Right renal pelvis (tissue), 4 donors: ENCODE measurements around the gene BTN1A1. TPM values are rescaled to one million over a fixed set of nuclear protein-coding genes. Genes with fewer than 3 reads are reported as not detected.
A peak's percentile ranks its signal among the peaks of the same experiment; 100 is the strongest.
"Not testable (repeated sequence)": the region's sequence is repeated elsewhere in the genome, so short reads cannot be mapped to it uniquely, and the experiment has no call there.

ENCODE experiments used
- DNase-seq, 4 donors: peaks; one replicate each; pipeline ENCODE4 v3.0.0-alpha.2; 2013; ENCODE audit warnings: low read depth in 4 of 4, low spot score in 3 of 4, missing footprints in 1 of 4
- polyA plus RNA-seq, 4 donors: library from polyadenylated mRNA; unstranded; fragments of 120-200 nt; gene quantifications; one replicate each; pipeline ENCODE4 v1.2.1, GENCODE V29; 2013; ENCODE audit not compliant: insufficient read length in 4 of 4

BTN1A1 gene
- polyA plus RNA-seq, 4 donors, result 0.11 to 0.31 (median 0.19) TPM

DNA sequence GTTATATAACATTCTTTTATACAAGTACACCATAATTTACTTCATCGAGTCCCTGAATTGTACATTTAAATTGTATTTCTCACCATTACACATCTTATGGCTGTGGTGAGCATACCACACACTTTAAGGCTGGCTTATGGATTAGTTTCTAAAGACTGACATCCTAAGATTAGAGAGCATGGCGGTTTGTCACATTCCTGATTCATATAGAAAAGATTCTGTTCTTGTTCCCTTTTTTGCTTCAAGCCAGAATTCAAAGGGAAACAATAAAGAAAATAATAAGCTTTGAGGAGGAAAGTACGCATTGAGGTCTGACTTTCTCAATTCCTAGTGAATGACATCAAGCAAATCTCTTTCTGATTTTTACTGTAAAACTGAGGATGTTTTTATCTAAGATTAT, 2.5 kb downstream of the BTN1A1 start:
- no peak for DNase-seq

DNA sequence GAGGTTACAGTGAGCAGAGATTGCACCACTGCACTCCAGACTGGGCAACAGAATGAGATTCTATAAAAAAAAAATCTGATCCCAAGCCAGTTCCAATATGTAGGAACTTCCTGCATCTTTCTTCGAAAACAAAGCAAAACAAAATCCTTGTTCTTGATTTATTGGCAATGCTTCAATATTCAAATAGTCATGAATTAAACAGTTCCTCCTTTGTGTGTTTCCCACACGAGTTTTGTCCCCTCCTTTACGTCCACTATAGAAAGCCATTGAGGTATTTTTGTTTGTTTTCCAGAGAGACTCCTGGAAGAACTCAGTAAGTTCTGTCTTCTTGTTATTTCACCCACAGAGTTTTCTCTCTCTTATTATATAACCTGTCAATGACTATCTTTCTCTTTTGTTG, 7.6 kb downstream of the BTN1A1 start:
- no peak for DNase-seq

DNA sequence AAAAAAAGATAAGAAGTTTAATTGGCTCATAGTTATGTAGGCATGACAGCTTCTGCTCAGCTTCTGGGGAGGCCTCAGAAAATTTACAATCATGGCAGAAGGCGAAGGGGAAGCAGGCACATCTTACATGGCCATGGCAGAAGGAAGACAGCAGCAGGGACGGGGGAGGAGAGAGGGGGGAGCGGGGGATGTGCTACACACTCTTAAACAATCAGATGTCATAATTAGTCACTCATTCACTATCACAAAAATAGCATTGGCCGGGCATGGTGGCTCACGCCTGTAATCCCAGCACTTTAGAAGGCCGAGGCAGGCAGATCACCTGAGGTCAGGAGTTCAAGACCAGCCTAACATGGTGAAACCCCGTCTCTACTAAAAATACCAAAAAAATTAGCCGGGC, 10.9 kb downstream of the BTN1A1 start:
- DNase-seq, result not testable (repeated sequence)

DNA sequence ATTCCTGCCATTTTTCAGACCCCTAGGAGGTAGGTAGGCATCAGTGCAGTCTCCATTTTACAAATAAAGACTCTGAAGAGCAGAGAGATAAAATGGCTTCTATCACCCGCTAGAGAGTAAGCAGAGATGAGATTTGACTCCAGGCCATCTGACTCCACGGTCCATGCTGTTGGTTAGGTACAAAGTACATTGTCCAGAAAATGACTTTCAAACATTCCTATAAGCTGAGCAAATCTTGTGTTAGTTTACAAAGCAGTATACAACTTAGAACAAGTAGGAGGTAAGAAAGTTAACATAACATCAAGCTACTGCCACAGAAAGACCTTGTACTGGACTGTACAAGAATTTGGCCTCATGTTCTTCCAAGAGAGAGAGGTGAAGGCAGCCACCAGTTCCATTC, 14.9 kb downstream of the BTN1A1 start:
- DNase-seq, result no peak

DNA sequence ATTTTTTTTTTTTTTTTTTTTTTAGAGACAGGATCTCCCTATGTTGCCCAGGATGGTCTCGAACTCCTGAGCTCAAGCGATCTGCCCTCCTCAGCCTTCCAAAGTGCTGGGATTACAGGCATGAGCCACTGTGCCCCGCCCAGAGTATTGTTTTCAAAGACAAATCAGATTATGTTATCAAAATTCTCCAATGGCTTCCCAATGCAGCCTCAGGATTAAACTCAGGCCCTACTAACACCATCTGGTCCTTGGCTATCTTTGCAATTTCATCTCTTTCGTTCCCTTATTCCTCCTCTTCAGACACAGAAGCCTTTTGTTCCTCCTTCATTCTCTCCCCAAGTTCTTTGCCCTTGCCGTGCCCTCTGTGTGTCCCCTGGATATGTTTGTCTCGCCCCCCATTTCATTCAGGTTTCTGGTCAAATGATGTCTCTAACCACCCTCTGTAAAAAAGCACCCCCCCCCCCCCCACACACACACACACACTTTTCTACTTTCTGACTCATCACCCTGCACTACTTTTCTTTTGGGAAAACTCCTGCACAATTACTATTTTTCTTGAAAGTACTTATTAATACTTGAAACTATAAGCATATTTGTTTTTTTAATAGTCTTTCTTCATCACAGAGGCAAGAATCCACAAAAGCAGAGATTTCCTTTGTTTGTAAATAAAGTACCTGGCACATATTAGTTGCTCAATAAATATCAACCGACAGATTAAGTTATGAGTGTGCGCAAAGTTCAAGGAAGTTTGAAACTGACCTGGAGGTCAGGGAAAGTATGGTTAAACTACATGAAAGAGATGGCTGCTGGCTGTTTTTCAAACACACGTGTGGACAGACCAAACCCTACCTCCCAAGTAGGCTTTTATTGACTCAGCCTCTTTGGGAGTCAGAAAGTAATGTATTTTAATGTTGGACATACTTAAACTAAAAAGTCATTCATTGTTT, 16.7 kb downstream of the BTN1A1 start:
- DNase-seq, result no peak

DNA sequence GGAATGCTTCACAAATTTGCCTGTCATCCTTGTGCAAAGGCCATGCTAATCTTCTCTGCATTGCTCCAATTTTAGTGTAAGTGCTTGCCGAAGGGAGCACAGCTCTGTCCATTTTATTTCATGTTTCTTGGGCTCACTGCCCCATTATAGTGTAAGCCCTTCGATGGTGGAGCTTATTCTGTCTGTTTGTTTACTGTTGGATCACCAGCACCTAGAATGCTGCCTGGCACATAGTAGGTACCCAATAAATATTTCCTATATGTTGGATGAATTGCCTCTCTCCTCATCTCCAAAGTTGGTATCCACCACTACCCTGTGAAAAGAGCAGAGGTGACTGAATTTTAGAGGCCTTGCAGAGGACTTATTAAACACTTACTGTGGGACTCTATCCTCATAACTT, 19.3 kb downstream of the BTN1A1 start:
- DNase-seq, result no peak

DNA sequence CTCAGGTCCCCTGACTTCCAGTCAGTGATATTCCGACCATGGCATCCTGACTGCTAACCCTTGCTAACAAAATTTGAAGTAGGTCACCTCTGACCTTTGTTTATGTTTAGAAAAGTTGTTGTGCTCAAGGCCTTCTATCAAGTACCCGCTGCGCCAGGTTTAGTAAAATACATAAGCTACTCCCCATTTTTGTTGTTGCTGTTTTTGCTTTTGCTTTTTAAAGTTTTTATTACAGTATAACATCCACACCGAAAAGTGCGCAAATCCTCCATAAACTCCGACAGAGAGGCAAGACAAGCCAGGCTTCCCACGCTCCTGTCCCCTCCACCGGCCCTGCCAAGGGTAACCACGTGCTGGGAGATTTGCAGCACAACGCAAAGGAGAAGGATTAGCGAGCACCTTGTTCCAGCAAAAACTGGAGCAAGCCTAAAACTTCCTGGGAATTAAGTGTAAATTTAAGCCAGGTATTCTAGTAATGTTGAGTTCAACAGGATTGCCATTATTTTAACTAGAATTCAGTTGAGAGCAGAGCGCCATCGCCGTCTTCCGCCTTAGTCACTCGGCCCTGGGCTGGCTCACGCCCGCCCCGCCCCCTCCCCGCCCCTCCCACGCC, 20.2 kb downstream of the BTN1A1 start:
- DNase-seq, result peak in 1 of 4 donors; percentile 71

DNA sequence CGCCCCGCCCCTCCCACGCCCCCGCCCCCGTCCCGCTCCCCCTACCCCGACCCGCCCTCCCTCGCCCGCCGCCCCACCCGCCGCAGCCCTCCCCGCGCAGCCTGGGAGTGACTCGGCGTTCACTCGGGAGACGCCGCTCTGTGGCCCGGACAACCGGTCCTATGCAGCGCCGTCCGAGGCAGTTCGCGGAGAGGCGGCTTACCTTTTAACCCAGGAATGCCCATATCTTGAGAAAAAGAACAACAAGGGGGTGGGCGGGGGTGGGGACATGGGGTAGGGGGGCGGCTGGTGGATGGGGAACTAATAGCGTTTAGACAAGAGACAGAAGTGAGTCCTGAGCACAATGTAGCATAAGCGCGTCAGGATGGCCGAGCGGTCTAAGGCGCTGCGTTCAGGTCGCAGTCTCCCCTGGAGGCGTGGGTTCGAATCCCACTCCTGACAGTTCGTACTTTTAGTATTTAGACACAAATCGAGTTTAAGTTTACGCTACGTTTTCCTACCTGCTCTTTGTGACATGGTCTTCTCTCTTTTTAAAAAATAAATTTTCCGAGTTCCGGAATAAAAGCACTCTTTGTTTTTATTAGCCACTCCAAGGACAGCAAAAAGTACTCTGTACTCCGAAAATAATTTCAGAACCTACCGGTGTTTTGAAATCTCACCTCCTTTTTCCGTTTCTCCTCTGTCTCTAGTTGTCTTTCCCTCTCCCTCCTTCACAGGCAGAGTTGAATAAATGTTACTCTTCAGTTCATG, 20.9 kb downstream of the BTN1A1 start:
- DNase-seq, result peak; percentile 80 to 85 (median 84)

DNA sequence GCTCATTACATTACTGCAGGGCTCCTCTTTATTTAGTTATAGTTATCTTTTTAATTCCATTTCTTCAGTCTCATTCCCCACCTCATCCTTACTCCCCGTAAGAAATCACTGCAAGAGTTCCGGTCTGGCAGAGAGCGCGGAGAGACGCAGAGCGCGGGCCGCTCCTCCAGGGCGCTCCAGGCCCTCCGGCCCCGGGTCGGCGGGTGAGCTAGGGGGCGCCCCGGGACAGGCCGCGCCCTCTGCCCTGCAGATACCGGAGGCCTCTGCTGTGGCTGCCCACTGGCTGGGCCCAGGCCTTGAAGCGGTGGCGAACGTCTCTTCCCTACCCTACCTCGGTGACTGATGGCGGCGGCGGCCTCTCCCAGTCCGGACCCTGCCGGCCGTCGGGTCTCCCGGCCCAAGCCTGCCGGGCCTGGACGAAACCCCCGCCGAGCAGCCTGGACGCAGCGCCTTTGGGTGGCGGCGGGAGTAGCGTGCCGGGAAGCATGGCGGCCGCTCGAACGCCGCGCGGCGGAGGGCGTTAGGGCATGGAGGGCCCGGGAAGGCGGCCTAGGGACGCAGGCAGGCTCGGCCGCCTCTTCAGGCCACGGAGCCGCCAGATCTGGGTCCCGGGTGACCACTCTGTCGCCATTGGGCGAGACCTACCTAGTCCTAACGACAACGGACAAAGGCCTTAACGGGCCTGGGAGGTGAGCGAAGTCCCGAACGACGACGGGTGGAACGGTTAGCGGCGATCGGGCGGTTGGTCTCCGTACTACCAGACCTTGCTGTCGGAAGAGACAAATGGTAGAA, 21.7 kb downstream of the BTN1A1 start:
- peak in 1 of 4 donors; percentile 81 for DNase-seq

DNA sequence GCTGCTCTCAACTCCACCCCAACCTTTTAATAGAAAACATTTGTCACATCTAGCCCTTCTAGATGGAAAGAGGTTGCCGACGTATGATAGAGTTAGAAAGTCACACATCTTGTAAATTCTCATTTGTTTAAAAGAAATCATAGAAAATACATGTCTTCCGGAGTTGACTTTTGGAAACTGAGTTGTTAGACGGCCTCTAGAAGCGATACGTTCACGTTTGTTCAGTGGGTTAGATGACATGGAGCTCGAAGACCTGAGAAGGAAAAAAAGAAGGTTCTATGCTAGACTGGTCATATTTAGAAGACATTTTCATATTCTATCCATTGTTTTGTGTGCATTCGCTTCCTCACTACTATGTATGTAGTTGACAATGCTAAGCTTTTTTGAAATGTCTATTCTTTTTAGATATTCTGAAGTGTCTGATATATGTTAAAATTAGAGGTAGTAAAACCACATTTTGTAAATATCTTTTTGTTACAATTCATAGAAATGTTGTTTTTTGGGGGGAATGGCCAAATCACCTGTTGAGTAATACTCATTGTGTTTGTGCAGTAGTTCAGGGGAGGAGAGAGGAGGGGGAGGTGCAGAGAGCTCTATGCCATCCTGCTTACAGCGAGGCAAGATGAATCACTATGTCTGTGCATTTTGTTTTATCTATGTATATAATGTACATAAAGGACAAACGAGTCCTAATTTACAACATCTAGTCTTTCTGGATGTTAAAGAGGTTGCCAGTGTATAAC, 22.6 kb downstream of the BTN1A1 start:
- not testable (repeated sequence) for DNase-seq

DNA sequence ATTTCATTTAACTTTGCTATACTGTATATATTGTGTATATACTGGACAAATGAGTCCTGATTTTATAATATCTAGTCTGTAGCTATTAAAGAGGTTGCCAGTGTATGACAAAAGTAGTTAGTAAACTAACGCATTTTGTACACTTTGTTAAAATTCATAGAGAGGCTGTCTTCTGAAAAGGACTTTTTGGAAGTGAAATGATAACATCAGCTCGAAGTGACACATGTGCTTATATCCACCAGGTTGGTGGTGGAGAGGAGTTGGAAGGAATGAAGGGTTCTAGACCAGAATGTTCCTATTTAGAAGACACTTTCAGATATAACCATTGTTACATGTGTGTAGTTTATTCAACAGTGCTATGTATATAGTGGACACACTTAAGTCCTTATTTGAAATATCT, 24.2 kb downstream of the BTN1A1 start:
- DNase-seq, result not testable (repeated sequence)

DNA sequence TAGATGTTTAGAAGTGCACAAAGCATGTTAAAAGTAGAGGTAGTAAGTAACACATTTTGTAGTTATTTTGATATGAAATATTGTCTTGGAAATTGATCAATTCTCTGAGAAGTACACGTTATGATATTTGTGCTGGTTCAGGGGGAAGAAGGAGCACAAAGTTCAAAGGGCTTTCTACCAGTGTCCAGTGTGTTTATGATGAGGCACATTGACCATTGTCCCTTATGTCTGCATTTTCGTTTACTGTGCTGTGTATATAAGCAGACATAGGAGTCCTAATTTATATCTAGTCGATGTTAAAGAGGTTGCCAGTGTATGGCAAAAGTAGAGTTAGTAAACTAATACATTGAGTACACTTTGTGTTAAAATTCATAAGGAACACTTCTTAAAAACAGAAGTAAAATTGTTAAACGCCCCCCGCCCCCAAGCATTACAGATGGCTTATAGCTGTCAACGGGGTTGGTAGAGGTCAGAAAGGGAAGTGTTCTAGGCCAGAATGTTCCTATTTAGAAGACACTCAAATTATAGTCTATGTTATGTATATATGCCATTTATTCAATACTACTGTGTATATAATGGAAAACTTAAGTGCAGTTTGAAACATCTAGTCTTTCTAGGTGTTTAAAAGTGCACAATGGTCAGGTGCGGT, 24.7 kb downstream of the BTN1A1 start:
- DNase-seq, result no peak

DNA sequence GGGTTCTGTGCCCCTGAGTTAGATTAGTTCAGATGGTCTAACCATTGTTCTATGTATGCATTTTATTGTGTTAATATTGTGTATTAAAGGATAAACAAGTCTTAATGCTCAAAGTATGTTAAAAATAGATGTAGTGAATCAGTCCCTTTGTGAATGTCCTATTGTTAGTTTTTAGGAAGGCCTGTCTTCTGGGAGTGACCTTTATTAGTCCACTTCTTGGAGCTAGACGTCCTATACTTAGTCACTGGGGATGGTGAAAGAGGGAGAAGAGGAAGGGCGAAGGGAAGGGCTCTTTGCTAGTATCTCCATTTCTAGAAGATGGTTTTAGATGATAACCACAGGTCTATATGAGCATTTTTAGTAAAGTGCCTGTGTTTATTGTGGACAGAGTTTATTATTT, 25.7 kb downstream of the BTN1A1 start:
- DNase-seq, result no peak

DNA sequence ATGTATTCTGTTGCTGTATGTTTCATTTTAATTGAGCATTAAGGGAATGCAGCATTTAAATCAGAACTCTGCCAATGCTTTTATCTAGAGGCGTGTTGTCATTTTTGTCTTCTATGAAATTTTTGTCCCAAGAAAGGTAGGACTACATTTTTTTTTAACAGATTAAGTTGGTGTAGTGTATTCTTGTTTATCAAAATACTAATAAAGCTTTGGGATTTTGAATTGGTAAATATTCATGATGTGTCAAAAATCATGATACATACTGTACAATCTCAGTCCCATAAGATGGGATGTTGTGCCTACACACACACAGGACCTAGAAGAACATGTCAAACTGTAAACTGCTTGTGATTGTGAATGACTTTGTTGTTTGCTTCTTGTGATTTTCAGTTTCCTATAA, 26.8 kb downstream of the BTN1A1 start:
- DNase-seq, result no peak

DNA sequence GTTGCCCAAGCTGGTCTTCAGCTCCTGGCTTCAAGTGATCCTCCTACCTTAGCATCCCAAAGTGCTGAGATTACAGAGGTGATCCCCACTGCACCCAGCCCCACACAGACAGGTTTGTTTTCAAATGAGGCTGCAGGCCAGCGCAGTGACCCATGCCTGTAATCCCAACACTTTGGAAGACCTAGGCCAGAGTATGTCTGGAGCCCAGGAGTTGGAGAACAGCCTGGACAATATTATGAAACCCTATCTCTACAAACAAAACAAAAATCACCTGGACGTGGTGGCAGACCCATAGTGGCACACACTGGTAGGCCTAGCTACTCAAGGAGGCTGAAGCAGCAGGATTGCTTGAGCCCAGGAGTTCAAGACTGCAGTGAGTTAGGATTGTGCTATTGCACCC, 30.1 kb downstream of the BTN1A1 start:
- no peak for DNase-seq

DNA sequence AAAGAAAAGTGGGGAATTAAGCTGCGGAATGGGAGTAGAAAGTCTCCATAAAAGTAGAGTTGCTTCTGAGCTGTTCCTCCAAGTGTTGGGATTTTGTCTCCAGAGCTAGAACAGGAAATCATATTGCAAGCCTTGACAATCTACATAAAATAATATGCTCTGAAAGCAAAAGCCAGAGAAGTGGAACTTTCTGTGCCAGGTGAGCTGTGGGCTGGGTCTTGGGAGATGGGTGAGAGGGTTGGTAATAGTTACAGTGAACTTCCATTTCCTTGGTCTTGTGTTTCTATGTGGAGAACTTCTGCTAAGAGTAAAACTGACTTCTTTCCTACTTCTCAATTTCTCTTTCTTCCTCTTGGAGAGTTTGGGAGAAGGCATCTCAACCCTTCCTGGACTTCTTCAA, 31.8 kb downstream of the BTN1A1 start:
- no peak for DNase-seq

DNA sequence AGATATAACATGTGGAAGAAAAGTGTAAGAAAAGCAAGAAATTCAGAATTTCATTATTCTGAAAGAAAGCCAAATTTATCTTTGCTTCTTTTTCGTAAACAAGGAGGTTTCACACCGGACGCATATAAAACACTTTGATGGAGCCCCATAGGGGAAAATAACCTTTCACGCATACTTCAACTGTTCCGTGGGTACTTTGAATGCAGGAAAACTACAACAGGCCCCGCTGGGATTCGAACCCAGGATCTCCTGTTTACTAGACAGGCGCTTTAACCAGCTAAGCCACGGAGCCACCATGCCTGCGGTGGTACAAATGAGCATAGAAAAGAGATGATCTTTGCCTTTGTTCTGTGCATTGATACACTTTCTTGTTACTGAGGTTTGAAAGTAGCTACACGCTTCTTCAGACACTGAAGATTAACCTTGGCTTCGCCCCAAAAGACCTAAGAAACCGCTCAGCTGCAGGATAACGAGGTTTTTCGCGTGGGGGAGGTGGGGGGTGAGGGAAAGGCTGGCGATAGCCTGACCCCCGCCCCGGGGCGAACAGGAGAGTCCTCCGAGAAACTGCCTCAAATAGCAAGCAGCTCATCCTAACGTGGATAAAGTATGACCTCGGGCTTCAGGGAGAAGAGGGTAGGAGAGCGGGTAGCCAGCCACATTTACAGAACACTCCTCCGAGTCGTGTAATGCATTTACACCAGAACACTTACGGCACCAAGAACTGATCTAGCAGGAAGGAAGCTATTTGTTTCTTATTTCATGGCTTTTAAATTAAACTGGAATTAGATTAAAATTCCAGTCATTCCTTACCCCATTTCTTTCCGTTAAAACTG, 32.8 kb downstream of the BTN1A1 start:
- DNase-seq, result peak in 3 of 4 donors; percentile 86 to 93 (median 87)

DNA sequence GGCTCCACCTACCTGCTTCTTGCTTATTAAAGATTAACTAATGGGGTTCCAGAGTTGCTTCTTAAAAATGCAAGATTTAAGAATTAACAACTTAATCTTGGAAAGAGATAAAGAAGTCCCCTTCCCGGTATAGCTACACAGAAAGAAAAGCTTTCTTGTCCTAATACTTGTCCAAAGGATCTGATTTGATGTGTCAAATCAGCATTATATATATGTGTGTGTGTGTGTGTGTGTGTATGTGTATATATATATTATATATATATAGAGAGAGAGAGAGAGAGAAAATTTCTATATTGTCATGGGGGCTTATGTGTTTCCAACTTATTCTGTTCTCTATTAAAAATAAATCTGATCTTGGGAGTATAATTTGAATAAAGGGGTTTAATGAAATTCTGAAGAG, 33.4 kb downstream of the BTN1A1 start:
- no peak for DNase-seq
